GM10248 (cell line): ENCODE data around the gene CSF2.

ENCODE experiments used
- CTCF ChIA-PET: fragments of 300-600 bp; sonication (Branson Sonifier 250); formaldehyde crosslinking; extraction: SDS; loops from one replicate; lab custom pipeline; 2021; ENCODE audit warnings: antibody characterized with exemption; lab: Yijun Ruan, JAX
- POLR2A ChIA-PET: fragments of 350-650 bp; sonication (Branson Sonifier 250); formaldehyde crosslinking; extraction: SDS; loops from one replicate; lab custom pipeline; 2020; ENCODE audit warnings: antibody characterized with exemption; lab: Yijun Ruan, JAX
- DNase-seq: peaks from one replicate; pipeline ENCODE4 v3.0.0; 2012; ENCODE audit errors: extremely low spot score
- CTCF ChIP-seq: IDR thresholded peaks from 2 replicates; pipeline ENCODE4 v1.5.1; 2012; ENCODE audit warnings: mild to moderate bottlenecking, low read depth; ENCODE audit errors: extremely low read depth, missing control alignments, control extremely low read depth

The CSF2 gene

GRCh38 chr5:132053483-132053882 is 20.1 kb upstream of the CSF2 start:
- no peak for DNase-seq
- TF ChIP-seq CTCF = no peak
- CTCF ChIA-PET = interaction anchor here (1.0 to 4.2 kb wide), 4 partner anchors 10 to 137 kb away, joined by 3 to 48 read pairs (median 3); no protein-coding TSS in a partner anchor
- POLR2A ChIA-PET = no interaction called here

- ChIA-PET CTCF (interaction anchor here (1.2 to 4.2 kb wide), 3 partner anchors 9 to 465 kb away, joined by 3 to 48 read pairs (median 4); no protein-coding TSS in a partner anchor), POLR2A (no interaction called here)
- DNase-seq = no peak
- TF ChIP-seq CTCF = no peak
These were observed 19.4 kb upstream of the CSF2 start for GRCh38 chr5:132054031-132054696.

- no peak for DNase-seq
- no peak for TF ChIP-seq CTCF
- ChIA-PET POLR2A (no interaction called here), CTCF (interaction anchor here (1.0 to 4.2 kb wide), 4 partner anchors 9 to 465 kb away, joined by 3 to 48 read pairs (median 4); no protein-coding TSS in a partner anchor)
These were observed 18.7 kb upstream of the CSF2 start for GRCh38 chr5:132054697-132055440.

GRCh38 chr5:132055441-132055807 is 18.2 kb upstream of the CSF2 start:
- TF ChIP-seq CTCF = no peak
- DNase-seq = no peak
- ChIA-PET POLR2A (no interaction called here), CTCF (interaction anchor here (1.0 to 4.2 kb wide), 4 partner anchors 8 to 466 kb away, joined by 3 to 48 read pairs (median 4); no protein-coding TSS in a partner anchor)

GRCh38 chr5:132055808-132056609 is 17.6 kb upstream of the CSF2 start:
- no peak for TF ChIP-seq CTCF
- POLR2A ChIA-PET = no interaction called here
- CTCF ChIA-PET = interaction anchor here (1.0 to 4.2 kb wide), 4 partner anchors 7 to 467 kb away, joined by 3 to 48 read pairs (median 4); no protein-coding TSS in a partner anchor
- peak; percentile 16 for DNase-seq
